NCI-H748 treated with DMSO at 0.1 percent for 48 hours (cell line): ENCODE measurements around the gene CLEC4M.

Source experiments
- DNase-seq: peaks from one replicate; lab custom pipeline; 2025; lab: John Stamatoyannopoulos, UW

CLEC4M gene, protein sequence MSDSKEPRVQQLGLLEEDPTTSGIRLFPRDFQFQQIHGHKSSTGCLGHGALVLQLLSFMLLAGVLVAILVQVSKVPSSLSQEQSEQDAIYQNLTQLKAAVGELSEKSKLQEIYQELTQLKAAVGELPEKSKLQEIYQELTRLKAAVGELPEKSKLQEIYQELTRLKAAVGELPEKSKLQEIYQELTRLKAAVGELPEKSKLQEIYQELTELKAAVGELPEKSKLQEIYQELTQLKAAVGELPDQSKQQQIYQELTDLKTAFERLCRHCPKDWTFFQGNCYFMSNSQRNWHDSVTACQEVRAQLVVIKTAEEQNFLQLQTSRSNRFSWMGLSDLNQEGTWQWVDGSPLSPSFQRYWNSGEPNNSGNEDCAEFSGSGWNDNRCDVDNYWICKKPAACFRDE

DNA sequence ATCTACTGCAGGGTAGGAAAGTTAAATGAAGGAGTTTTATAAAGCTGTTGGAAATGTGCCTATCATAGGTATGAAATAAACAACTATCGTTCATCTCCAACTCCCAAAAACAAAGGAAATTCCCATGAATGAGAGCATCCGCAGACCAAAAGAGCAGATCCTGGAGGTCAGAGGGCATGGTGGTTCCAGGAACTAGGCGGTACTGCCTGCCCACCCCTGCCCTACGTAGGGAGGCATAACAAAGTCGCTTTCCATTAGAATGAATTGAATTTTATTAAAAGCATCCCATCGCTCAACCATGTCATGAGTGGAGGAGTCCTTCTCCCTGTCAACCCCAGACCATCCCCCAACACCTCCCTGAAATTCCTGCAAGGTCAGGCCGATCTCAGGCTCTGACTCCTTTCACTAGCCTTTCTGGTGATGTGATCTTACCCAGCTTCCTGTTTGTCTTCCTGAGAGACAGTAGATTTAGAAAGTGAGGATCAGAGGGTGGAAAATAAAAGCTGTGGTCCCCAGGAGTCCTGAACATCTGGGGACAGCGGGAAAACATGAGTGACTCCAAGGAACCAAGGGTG, at the start of gene CLEC4M:
Gene CLEC4M (plus strand): TSS at position 525 of the 575 bp plus-strand sequence. CDS start 24 bp downstream, at position 549.
- no peak for DNase-seq

DNA sequence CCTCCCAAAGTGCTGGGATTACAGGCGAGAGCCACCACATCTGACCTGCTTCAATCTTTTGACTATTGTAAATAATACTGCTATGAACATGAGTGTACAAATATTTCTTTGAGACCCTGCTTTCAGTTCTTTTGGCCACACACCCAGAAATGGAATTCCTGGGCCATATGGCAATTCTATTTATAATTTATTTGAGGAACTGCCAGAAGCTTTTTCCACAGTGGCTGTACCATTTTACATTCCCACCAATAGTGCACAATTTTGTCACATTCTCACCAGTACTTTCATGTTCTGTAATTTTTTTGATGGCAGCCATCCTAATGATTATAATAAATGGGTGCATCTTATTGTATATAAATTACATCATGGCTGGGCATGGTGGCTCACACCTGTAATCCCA, 47.4 kb upstream of the CLEC4M start:
- DNase-seq: no peak

DNA sequence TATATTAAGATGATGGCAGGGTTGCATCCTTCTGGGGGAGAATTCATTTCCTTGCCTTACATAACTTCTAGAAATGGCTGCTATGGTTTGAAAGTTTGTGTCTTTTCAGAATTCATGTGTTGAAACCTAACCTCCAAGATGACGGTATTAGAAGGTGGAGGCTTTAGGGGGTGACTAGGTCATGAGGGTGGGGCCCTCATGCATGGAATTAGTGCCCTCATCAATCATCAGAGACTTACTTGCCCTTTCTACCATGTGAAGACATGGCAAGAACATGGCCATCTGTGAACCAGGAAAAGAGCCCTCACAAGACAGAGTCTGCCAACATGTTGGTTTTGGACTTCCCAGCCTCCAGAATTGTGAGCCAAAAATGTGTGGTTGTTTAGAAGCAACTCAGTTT, 46.3 kb upstream of the CLEC4M start:
- DNase-seq: no peak

DNA sequence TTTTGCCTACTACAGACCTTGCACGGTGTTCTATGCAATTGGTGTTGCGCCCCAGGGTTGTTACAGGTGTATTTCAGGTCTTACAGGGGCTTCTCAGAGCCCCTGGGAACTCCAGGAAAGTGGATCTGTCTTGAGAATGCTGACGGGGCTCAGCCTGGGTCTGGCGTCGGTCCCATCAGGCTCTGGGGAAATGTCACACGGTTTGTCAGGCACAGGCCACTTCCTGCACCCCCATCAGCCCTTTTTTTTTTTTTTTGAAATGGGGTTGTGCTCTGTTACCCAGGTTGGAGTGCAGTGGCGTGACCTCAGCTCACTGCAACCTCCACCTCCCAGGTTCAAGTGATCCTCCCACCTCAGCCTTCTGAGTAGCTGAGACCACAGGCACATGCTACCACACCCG, 44.4 kb upstream of the CLEC4M start:
- DNase-seq: no peak

DNA sequence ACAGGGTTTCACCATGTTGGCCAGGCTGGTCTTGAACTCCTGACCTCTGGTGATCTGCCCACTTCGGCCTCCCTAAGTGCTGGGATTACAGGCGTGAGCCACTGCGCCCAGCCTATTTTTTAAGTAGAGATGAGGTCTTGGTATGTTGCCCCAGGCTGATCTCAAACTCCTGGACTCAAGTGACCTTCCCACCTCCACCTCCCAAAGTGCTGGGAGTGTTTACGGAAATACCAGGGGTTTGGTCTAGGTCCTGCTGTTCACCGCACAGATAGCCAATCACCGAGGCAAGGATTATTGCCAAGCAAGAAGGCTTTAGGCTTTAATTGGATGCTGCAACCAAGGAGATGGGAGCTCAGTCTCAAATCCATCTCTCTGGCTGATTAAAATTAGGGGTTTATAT, 42.7 kb upstream of the CLEC4M start:
- DNase-seq: no peak

DNA sequence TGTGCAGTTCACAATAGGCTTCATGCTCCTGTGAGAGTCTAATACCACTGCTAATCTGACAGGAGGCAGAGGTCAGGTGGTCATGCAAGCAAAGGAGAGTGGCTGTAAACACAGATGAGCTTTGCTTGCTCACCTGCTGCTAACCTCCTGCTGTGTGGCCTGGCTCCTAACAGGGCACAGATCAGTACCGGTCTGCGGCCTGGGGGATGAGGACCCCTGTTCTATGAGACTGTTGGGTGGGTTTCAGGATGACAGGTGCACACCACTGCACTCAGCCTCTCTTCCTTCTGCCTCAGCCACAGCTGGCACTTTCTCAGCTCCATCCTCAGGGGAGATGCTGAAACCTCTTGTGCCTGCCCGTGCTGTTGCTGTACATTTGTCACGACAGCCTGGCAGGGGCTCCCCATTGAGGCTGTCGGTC, 40.8 kb upstream of the CLEC4M start:
- DNase-seq: no peak

DNA sequence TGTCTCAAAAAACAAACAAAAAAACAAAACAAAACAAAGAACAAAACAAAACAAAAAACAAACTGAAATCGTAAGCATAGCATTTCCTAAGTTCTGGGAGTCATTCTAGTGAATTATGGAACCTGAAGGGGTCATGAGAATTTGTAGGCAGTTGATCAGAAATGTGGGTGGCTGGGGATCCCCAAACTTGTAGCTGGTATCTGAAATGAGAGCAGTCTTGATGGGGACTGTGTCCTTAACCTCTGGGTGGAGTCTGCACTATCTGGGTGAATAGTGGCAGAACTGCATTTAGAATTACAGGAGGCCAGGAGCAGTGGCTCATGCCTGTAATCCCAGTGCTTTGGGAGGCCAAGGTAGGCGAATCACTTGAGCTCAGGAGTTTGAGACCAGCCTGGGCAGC, 37.3 kb upstream of the CLEC4M start:
- no peak for DNase-seq

DNA sequence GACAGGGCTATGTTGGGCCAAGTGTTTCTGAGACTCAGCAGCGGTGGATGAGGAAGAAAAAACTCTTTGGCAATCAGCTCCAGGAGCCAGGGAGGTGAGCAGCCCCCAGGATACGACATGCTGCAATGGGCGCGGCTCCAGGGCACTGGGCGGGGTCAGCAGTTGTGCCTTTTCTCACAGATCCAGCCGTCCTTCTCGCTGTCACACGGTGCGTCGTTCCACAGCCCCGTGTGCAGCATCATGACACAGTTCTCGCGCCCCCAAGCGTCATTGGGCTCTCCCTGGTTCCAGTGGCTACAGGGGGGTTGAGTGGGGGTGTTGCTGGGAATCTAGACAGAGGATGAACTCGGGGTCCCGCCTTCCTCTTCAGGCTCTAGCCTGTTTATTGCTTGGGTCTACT, 33.8 kb upstream of the CLEC4M start:
- no peak for DNase-seq

DNA sequence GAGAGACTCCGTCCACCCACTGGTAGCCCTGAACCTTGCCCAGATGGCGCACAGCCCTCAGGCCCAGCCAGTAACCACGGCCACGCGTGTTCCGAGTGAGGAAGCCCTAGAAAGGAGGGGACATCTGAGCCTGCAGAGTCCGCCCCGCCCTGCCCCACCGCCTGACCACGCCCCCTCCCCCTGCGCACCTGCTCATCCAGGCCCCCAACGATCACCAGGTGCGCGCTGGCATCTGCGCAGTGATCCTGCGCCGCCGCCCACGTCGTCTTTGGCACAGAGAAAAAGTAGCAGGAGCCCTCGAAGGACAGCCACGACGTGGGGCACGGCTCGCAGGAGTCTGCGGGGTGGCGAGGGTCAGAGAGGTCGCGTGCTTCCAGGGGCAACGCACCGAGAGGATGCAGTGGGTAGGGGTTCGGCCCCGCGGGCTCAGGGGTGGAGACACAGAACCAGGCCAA, 33.2 kb upstream of the CLEC4M start:
- no peak for DNase-seq

DNA sequence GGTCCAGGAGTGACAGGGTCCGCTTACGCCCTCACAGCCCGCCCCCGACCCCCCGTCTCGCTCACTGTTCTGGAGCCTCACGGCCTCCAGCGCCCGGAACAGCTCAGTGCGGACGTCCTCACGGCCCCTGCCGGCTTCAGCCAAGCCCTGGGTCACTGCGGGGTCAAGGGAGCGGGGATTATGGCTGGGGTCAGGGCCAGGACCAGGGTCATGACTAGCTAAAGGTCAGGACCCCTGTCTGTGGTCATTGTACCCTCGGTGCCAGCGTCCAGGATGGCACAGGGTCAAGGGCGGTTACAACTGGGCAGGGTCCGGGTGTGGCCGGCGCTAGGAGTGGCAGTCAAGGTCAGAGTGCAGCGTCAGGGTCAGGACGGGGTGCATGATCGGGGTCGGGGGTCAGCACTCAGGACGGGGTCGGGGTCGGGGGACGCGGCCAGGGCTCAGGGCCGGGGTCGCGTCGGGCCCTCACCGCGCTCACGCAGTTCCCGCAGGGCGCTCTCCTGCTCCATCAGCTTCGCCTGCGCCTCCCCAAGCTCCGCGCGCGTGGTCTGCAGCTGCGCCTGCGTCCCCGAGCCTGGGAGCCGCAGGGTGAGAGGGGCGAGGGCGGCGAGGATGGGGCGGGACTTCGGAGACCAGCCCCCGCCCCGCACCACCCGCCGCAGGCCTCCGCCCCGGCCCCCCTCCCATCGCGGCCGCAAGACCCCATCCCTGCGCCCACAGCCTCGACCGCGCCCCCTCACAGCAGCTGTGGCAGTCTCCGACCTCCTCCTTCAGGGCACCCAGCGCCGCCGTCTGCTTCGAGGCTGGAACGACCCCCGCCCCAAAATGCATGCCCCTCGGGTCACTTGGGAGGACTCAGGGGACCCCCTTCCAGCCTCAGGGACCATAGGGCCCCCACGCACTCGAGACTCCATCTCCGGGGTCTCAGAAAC, 32.5 kb upstream of the CLEC4M start:
- no peak for DNase-seq

DNA sequence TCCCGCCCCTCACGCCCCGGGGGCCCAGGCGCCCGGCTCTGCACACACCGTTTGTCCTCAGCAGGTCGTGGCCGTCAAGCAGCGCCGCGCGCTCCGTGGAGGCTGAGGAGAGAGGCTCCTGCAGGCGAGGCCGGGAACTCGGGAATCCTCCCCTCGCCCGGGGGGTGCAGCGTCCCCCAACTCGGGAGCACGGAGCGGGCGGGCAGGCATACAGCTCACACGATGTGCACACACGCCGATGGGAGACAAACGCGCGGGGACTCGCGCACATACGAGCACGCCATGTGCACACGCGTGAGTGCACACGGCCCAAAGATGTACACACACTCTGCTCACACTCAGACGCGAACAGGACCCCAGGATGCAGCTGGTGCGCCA, 31.8 kb upstream of the CLEC4M start:
- no peak for DNase-seq

DNA sequence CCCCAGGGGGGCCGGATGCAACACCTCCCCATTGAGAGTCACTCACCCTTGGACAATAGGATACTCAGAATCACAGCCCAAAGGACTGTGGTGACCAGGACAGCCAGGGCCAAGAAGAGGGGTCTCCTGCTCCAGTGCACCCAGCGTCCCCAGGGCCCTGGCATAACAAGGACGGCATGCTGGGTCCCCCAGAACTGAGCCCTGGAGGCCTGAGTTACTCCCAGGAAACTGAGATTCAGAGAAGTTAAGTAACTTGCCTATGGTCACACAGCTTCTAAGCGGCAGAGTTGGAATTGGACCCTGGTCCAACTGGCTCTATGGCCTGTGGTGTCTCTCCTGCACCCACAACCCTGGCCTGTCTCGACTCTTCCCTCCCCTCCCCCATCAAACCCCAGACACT, 31.4 kb upstream of the CLEC4M start:
- no peak for DNase-seq

DNA sequence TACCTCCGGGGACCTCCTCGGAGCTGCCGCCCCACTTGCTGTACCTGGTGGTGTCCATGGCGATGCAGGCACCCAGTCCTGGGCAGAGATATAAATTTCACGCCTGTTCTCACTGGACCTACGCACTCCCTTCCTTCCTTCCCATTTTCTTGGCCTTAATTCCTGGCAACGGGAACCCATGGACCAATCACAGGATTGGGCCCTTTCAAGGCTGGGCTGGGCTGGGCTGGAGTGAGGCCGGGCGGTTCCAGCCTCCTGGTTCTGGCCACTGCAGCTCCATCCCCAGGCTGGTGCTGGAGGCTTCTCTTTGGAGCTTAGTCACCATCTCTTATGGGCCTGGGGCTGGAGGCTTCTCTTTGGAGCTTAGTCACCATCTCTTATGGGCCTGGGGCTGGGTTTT, 31.0 kb upstream of the CLEC4M start, which contains the start of gene CLEC4G:
Gene CLEC4G (minus strand): TSS at position 66 of the 400 bp plus-strand sequence. CDS start 8 bp downstream, at position 58.
- DNase-seq: no peak

DNA sequence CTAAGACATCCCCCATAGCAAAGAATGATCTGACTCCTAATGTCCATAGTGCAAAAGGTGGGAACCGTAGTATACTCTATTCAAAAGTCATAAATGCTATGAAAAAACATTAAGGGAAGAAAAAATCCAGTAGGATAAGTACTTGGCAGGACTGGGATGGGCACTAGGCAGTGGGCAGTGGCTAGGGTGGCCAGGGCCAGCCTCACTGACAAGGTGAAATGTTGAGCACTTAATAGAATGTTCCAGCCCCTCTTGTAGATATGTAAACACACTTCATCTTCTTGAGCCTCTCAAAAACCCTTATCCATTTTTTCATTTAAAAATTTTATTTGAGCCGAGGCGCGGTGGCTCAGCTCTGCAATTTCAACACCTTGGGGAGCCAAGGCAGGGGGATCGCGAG, 29.7 kb upstream of the CLEC4M start:
- no peak for DNase-seq

DNA sequence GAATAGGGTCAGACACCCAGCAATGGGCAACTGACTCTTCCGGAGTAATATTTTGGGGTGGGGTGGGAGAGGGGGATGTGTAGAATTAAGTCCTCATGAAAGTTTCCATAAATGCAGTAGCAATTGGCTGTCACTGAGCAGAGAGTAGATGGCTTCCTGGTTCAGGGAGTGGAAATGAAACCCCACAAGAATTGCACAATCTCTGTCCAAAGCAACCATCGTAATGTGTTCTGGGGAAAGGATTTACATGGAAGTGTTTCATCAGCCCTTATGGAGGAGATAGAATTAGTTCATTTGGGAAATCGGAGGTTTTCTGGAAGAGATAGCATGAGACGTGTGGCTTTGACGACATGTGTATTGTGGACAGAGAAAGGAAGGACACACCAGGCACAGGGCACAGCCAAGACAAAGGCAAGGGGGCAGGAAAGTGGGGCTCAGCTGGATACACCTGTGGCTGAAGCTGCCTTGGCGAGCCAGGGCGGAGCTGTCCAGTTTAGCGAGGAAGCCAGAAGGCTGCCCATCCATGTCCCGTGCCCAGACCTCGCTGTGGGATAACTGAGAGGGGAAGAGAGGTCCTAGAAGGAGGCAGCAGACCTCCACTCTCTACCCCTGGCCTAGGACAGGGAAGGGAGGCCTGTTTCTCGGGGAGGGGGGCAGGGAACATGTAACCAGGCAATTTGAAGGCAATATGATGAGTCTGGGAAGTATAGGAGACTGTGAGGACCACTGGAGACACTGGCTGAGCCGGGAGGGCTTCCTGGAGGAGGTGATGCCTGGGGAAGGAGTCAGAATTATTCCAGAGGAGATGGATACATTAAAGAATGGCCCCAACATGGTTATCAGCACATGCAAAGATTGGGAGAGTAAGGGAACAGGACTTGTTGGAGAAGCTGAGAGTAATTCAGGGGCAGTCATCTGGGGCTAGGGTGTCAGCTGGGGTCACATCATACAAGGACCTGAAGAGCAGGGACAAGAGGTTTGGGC, 28.5 kb upstream of the CLEC4M start:
- no peak for DNase-seq

DNA sequence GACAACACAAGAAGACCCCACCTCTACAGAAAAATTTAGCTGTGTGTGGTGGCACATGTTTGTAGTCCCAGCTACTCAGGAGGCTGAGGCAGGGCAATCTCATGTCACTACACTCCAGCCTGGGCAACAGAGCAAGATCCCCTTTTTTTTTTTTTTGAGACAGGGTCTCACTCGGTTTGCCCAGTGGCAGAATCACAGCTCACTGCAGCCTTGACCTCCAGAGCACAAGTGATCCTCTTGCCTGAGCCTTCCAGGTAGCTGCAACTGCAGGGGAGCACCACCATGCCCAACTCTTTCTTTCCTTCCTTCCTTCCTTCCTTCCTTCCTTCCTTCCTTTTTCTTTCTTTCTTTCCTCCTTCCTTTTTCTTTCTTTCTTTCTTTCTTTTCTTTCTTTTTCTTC, 26.9 kb upstream of the CLEC4M start:
- no peak for DNase-seq

DNA sequence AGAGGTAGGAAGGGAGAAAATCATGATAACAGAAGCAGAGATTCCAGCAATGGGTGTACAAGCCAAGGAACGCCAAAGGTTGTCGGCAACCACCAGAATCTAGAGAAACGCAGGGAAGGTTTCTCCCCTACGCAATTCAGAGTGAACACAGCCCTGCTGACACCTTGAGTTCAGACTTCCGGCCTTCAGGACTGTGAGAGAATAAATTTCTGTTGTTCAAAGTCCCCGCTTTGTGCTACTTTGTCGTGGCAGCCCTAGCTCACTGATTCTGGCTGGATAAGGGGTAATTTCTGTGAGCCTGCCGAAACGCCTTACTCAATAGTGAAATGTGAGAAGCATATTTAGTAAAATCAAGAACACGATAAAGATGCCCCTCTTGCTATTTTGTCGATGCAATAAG, 25.8 kb upstream of the CLEC4M start:
- DNase-seq: no peak

DNA sequence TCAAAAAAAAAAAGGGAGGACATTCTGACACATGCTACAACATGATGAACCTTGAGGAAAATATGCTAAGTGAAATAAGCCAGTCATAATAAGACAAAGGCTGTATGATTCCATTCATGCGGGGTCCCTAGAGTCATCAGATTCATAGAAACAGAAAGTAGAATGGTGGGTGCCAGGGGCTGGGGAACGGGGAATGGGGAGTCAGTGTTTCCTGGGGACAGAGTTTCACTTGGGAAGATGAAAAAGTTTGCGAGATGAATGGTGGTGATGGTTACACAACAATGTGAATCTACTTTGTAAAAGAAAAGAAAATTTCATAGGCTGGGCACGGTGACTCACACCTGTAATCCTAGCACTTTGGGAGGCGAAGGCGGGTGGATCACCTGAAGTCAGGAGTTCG, 25.0 kb upstream of the CLEC4M start:
- no peak for DNase-seq

DNA sequence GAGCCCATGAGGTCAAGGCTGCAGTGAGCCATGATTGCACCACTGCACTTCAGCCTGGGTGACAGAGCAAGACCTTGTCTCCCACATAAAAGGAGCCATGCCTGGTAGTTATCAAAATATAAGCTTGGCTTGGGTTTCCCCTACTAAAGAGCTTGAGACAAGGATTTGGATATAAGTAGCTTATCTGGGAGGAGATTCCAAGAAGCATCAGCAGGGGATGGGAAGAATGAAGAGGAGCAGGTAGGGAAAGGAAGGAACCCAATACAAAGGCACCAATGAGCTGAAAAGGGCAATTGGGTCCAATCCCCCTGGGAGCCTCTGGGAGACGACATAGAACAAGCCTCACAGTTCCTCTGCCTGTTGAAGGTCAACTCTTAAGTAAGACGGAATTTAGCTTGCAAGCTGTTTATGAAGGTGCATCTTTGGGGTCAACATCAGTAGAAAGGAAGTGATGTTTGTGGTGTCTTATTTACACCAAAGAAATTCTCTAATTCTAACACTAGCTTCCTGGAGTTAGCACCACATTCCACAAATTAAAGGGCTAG, 23.8 kb upstream of the CLEC4M start:
- DNase-seq: no peak

DNA sequence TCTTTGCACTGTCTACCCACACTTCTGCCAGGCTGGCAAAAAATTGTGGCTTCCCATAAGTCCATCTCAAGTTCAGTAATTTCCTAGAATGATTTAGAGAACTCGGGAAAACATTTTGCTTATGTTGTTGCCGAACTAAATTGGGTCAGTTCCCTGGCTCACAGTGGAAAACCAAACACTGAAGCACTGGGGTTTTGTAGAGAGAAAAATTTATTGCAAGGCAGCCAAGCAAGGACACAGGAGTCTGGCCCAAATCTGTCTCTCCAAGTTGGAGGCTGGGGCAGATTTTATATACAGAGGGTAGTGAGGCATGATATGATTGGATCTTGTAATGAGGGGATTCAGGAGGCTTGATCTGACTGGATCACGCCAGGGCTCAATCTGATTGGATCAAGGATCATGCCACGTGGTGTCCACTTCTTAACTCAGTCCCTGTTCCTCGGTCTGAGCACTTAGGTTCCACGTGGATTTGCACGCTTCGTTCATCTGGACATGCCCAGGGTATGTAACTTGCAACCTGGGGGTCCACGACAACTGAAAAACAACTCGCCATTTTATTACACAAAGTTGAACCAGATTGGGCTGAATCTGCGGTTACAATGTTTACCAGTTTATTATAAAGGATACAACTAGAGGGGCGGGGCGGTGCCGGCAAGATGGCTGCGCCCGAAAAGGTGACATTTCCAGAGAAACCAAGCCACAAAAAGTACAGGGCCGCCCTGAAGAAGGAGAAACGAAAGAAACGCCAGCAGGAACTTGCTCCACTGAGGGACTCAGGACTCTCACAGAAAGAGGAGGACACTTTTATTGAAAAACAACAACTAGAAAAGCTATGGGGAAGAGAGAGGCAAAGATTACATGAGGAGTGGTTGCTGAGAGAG, 23.0 kb upstream of the CLEC4M start:
- DNase-seq: no peak
